Vagina (tissue), 2 donors: ENCODE data around the gene MYL1. TPM values are rescaled to one million over a fixed set of nuclear protein-coding genes. Genes with fewer than 3 reads are reported as not detected.

Experiments used
- DNase-seq, 2 donors: peaks; one replicate each; pipeline ENCODE4 v3.0.0-alpha.2; 2017; ENCODE audit errors: extremely low spot score in 2 of 2
- H3K27ac ChIP-seq: fragments of 200-600 bp; sonication (generic); one replicate; pipeline ENCODE4 v1.5.1; 2019
- H3K27me3 ChIP-seq: fragments of 200-600 bp; sonication (generic); one replicate; pipeline ENCODE4 v1.5.1; 2019
- H3K36me3 ChIP-seq, 2 donors: fragments of 200-600 bp; sonication (generic); one replicate each; pipeline ENCODE4 v1.5.1; 2017 to 2019
- H3K4me1 ChIP-seq: fragments of 200-600 bp; sonication (generic); one replicate; pipeline ENCODE4 v1.5.1; 2019
- H3K4me3 ChIP-seq, 2 donors: fragments of 200-600 bp; sonication (generic); 1 replicate in 1 of 2; 2 replicates in 1 of 2; pipeline ENCODE4 v1.5.1; 2016 to 2019
- H3K9me3 ChIP-seq: fragments of 200-600 bp; sonication (generic); one replicate; pipeline ENCODE4 v1.5.1; 2019
- POLR2A ChIP-seq, 2 donors: fragments of 450-650 bp; IDR thresholded peaks; one replicate each; pipeline ENCODE4 v1.6.1; 2017; ENCODE audit warnings: antibody characterized with exemption in 2 of 2, mild to moderate bottlenecking in 2 of 2, moderate library complexity in 2 of 2
- POLR2AphosphoS5 ChIP-seq, 2 donors: sonication (generic); formaldehyde crosslinking; IDR thresholded peaks; one replicate each; pipeline ENCODE4 v1.9.0; 2017; ENCODE audit warnings: antibody characterized with exemption in 2 of 2, mild to moderate bottlenecking in 2 of 2, low read depth in 1 of 2; ENCODE audit not compliant: insufficient read depth in 1 of 2
- intact Hi-C: fragments of 100-400 bp; cut with DNase I; formaldehyde crosslinking; loops from one replicate; pipeline ENCODE4 v1.15.1; 2023
- total RNA-seq: library from RNA; depleted of rRNA; stranded (reverse); fragments of >200 nt; gene quantifications from one replicate; pipeline ENCODE4 v1.2.3, GENCODE V29; 2016
- TF ChIP-seq, protein P1 (sequence below), 3 experiments: fragments of 450-650 bp in 2 of 3; fragments of 200-600 bp in 1 of 3; sonication (generic) in 1 of 3; IDR thresholded peaks; one replicate each; pipeline ENCODE4 v1.5.1; 2017 to 2019; ENCODE audit warnings: antibody characterized with exemption in 3 of 3, mild to moderate bottlenecking in 2 of 3, moderate library complexity in 2 of 3

The MYL1 gene
- total RNA-seq: not detected

DNA sequence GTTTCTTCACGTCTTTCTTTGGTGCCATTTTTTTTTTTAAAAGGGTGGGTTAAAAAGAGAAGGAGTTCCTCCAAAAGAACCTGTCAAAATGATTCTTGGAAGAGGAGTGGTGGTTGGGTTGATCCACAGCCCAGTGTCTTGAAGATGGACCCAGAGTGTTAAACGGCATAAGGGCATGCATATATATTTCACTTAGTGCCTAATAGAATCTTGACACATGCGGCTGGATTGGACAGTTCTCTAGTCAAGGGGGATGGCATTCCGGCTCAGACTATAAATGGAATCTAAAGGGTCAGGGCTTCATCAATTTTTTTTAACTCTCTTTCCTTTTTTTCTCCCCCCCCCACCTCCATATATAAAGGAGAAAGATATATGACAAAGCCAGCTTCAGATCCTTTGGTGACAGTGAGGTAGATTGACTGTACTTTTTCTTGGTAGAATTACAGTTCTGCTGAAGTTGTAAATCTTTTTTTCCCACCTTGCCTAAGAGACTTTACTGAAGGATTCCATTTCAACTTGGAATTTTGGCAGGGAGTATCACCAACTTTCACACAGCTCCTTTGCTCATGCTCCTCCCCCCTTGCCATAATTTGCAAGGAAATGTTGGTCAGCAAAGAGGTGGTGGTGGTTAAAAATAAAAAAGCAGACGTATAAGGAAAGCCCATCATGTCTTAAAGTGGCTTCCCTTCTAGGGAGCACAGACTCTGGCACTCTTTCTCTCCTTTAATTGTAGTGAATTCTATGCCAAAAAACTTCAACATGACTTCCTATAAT is at the start of gene MYL1:
Gene MYL1, minus strand, starts transcription at position 160 of the 774 bp plus-strand sequence. Its CDS starts 132 bp downstream, at position 28.
- H3K27me3 ChIP-seq: no peaks in the 10 kb centered on the region
- no peaks in the 10 kb centered on the region for H3K9me3 ChIP-seq
- TF ChIP-seq, protein P1, sequence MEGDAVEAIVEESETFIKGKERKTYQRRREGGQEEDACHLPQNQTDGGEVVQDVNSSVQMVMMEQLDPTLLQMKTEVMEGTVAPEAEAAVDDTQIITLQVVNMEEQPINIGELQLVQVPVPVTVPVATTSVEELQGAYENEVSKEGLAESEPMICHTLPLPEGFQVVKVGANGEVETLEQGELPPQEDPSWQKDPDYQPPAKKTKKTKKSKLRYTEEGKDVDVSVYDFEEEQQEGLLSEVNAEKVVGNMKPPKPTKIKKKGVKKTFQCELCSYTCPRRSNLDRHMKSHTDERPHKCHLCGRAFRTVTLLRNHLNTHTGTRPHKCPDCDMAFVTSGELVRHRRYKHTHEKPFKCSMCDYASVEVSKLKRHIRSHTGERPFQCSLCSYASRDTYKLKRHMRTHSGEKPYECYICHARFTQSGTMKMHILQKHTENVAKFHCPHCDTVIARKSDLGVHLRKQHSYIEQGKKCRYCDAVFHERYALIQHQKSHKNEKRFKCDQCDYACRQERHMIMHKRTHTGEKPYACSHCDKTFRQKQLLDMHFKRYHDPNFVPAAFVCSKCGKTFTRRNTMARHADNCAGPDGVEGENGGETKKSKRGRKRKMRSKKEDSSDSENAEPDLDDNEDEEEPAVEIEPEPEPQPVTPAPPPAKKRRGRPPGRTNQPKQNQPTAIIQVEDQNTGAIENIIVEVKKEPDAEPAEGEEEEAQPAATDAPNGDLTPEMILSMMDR (IDR thresholded peaks at IDR 0.05): no peak
- TF ChIP-seq POLR2A (IDR thresholded peaks at IDR 0.05) (no peak), POLR2AphosphoS5 (IDR thresholded peaks at IDR 0.05; ENCODE audit: insufficient read depth in 1 of 2, low read depth in 1 of 2) (no peak)
- DNase-seq: no peak
- intact Hi-C loops: no loop called here
- no peaks in the 10 kb centered on the region for H3K4me1 ChIP-seq
- H3K4me3 ChIP-seq: no peak within 1 kb of the TSS
- H3K36me3 ChIP-seq: no peaks in the 10 kb centered on the region
- H3K27ac ChIP-seq: no peak within 1 kb of the TSS

DNA sequence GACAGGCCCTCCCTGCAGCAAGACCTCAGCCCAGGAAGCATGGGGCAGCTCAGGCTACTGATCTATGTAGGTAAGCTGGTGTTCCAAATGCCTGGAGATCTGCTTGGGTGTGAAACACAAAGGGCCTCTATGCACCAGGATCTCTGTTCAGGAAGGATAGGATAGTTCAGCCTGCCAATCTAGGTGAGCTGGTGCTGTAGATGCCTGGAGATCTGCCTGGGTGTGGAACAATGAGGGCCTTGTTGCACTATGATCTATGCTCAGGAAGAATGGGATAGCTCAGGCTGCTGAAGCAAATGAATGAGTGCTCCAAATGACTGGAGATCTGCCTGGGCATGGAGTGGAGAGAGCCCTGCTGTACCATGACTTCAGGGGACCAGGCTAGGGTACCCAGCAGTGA is 48.9 kb upstream of the MYL1 start:
- TF ChIP-seq, protein P1 (IDR thresholded peaks at IDR 0.05): no peak
- TF ChIP-seq POLR2A (IDR thresholded peaks at IDR 0.05) (no peak), POLR2AphosphoS5 (IDR thresholded peaks at IDR 0.05; ENCODE audit: insufficient read depth in 1 of 2, low read depth in 1 of 2) (no peak)

DNA sequence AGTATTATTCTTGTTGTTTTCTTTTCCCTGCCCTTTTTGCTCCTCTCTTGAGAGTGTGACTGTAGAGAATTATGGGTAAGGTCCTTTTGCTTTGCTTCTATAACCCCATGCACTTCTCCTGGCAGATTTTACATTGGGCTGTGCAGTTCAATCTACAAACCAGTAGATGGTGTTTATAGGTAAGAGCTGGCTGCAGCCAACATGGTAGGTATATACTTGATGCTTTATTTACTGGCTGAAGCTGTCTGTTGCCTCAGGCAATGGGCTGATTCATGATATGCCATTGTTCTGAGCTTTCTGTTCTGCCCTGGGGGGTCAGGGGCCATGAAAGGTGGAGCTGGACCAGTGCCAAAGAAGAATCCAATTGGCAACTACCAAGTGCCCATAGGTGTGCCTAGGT is 48.3 kb upstream of the MYL1 start:
- no peak for DNase-seq
- Histone ChIP-seq H3K4me1 (no peaks in the 10 kb centered on the region), H3K27ac (no peak overlapping the region), H3K4me3 (no peak overlapping the region), H3K36me3 (no peaks in the 10 kb centered on the region), H3K27me3 (no peaks in the 10 kb centered on the region), H3K9me3 (no peaks in the 10 kb centered on the region)
- no peak for TF ChIP-seq POLR2AphosphoS5 (IDR thresholded peaks at IDR 0.05; ENCODE audit: insufficient read depth in 1 of 2, low read depth in 1 of 2)
- intact Hi-C loops: no loop called here

More for the DNA sequence above, 48.9 kb upstream of the MYL1 start:
- H3K36me3 ChIP-seq: no peaks in the 10 kb centered on the region
- no peaks in the 10 kb centered on the region for H3K4me1 ChIP-seq
- intact Hi-C loops: no loop called here
- H3K27ac ChIP-seq: no peak overlapping the region
- H3K9me3 ChIP-seq: no peaks in the 10 kb centered on the region
- H3K27me3 ChIP-seq: no peaks in the 10 kb centered on the region
- DNase-seq: no peak
- H3K4me3 ChIP-seq: no peak overlapping the region

DNA sequence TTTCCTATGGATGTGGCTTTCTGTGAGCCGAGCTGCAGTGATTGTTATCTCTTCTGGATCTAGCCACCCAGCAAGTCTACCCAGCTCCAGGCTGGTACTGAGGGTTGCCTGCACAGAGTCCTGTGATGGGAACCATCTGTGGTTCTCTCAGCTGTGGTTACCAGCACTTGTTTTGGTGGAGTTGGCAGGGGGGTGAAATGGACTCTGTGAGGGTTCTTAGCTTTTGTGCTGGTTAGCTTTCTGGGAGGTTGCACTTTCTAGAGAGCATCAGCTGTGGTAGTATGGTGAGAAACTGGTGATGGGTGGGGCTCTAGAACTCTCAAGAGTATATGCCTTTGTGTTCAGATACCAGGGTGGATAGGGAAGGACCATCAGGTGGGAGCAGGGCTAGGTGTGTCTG is 45.4 kb upstream of the MYL1 start:
- Histone ChIP-seq H3K4me1 (no peaks in the 10 kb centered on the region), H3K27ac (no peak overlapping the region), H3K9me3 (no peaks in the 10 kb centered on the region), H3K36me3 (no peaks in the 10 kb centered on the region), H3K27me3 (no peaks in the 10 kb centered on the region), H3K4me3 (no peak overlapping the region)
- no peak for DNase-seq
- intact Hi-C loops: no loop called here
- TF ChIP-seq POLR2AphosphoS5 (IDR thresholded peaks at IDR 0.05; ENCODE audit: insufficient read depth in 1 of 2, low read depth in 1 of 2) (no peak), POLR2A (IDR thresholded peaks at IDR 0.05) (no peak)
- TF ChIP-seq, protein P1 (IDR thresholded peaks at IDR 0.05): no peak

DNA sequence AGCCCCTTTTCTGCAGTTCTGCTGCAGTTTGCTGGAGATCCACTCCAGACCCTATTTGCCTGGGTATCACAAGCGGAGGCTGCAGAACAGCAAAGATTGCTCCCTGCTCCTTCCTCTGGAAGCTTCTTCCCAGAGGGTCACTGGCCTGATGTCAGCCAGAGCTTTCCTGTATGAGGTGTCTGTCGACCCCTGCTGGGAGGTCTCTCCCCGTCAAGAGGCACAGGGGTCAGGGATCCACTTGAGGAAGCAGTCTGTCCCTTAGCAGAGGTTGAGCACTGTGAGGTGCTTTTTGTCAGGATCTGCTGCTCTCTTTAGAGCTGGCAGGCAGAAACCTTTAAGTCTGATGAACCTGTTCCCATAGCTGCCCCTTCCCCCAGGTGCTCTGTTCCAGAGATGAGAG is 42.0 kb upstream of the MYL1 start:
- Histone ChIP-seq H3K27ac (no peak overlapping the region), H3K27me3 (no peaks in the 10 kb centered on the region), H3K9me3 (no peaks in the 10 kb centered on the region), H3K36me3 (no peaks in the 10 kb centered on the region), H3K4me3 (no peak overlapping the region), H3K4me1 (no peaks in the 10 kb centered on the region)
- TF ChIP-seq, protein P1 (IDR thresholded peaks at IDR 0.05): no peak
- TF ChIP-seq POLR2AphosphoS5 (IDR thresholded peaks at IDR 0.05; ENCODE audit: insufficient read depth in 1 of 2, low read depth in 1 of 2): no peak
- intact Hi-C loops: no loop called here
- DNase-seq: no peak
